AG20443 (cell line): ENCODE data around the gene CCDC18.
"Not testable (repeated sequence)": the region's sequence is repeated elsewhere in the genome, so short reads cannot be mapped to it uniquely, and the experiment has no call there.

Source experiments
- DNase-seq: peaks from one replicate; pipeline ENCODE4 v3.0.0; 2012; ENCODE audit warnings: low spot score, mixed read lengths

Gene CCDC18

DNA sequence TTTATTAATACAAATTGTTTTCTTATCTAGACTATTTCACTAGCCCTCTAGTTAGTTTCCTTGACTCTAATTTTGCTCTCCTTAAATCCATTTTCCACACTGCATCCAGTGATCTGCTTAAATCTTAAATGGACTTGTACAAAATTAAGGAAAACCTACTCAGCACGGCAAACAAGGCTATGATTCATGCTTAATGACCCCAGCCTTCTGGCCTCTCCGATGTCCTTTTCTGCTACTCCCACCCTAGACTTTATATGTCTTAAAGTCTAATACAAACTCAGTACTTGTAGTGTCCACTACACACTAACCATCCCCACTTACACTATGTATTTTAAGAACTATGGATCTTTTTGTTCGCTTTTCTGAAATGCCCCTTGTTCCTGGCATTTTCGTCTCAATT lies 2.5 kb upstream of the CCDC18 start:
- peak; percentile 12 for DNase-seq

DNA sequence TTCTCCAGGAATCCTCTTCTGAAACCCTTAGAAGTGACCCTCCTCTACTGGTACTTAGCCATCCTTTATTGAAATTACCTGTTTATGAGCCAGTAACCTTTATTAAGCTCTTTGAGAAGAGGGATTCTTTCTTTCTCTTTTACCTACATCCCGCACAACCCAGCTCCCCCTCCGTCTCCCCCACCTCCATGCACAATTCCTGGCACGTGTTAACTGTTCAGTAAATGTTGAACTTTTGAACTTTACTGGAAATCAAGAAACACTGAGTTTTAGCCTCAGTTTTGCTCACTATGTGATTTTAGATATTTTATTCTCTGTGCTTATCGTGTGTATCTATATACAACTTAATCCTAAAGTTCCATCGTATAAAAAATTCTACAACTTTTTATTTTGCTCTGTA lies 2.1 kb upstream of the CCDC18 start:
- no peak for DNase-seq

DNA sequence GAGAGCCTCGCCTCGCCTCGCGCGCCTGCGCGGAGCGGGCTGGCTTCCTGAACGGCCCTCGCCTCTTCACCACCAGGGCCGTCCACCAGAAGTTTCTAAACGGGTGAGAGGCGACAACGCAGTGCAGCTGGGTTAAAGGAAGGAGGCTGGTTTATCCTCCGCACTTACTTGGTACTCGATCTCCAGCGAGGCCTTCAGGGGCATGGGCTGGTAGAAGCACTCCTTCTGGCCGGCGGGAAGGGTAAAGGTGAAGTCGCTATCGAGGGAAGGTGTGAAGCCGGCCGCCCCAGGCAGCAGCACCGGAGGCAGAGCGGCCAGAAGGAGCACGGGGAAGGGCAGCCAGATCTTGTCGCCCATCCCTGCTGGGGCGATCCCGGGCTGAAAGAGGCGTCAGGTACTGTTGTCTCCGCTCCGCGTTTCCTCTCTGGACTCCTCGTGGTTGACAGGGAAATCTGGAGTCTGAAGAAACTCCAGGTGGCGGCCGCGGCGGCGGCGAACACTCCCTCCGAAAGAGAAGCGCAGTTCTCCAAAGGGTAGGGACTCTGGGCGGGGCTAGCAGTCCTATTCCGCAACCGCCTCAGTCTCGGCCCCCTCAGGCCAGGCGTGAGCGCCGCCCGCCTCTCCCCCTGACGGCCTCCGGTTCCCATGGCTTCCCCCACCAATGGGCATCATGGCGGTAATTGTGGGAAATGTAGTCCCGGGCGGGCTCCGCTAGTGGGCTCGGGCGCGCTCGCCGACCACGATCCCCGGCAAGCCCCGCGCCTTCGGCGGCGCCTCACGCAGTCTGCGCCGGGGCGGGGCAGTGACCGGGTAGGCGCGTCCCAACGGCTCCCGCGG lies 420 bp upstream of the CCDC18 start, which contains the start of gene TMED5:
Gene TMED5, minus strand, starts transcription at position 528 of the 837 bp plus-strand sequence. Its CDS starts 171 bp downstream, at position 357.
- DNase-seq = peak; percentile 94

DNA sequence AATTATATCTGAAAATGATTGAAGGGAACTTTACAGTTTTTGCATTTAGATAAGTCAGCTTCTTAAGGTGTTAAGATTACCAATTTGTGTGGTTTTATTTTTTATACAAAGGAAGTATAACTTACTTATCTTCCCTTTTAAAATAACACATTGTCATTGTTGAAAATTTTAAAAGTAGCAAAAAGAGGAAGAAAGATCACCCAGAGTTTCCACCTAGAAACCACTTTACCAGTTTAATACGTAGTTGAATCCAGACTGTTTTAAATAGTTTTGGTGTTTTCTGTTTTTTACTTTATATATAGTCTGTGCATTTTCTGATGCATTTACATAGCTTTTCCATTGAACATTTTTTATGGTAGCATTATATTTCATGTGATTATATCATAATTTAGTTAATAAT lies 6.1 kb downstream of the CCDC18 start:
- no peak for DNase-seq

DNA sequence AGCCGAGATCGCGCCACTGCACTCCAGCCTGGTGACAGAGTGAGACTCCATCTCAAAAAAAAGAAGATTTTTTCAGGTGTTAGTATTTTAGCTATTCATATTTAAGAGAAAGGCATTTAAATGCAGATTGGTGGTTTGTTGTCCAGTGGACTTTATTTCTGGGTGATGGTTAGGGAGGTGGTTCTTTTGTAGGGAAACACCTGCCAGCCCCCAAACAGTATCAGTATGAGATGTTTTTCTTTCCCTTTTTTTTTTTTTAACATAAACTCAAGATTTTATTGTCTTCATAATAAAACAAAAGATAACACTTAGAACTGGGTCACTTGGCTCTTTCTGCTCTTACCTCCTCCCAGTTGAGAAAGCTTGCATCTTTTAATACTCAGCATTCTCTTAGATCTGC lies 9.9 kb downstream of the CCDC18 start:
- DNase-seq = no peak

DNA sequence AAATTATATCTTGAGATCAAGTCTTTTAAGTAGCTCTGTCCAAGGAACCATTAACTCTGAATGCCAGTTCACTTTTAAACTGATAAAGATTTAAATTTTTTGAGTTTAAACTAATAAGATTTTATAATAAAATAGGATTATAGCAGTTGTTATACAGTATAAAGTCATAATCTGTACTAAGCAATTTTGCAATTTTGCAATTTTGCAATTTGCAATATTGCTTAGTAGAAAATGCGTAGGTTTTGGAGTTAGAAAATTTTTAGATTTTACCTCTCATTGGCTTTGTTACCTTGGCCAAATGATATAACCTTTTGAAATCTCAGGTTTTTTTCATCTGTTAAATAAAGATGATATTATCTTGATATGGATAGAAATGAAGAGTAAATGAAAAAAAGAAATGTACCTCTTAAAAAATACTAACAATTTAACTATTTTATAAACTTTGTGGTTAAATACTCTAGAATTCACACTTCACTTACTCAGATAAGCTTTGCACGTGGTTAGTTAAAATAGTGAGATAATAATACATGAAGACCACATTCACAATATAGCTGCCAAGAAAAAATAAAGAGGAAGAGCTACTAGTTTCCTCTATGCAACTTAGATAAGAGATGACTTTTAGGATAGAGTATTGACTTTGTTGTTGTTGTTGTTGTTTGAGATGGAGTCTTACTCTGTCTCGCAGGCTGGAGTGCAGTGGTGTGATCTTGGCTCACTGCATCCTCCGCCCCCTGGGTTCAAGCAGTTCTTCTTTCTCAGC lies 13.9 kb downstream of the CCDC18 start:
- DNase-seq = no peak

DNA sequence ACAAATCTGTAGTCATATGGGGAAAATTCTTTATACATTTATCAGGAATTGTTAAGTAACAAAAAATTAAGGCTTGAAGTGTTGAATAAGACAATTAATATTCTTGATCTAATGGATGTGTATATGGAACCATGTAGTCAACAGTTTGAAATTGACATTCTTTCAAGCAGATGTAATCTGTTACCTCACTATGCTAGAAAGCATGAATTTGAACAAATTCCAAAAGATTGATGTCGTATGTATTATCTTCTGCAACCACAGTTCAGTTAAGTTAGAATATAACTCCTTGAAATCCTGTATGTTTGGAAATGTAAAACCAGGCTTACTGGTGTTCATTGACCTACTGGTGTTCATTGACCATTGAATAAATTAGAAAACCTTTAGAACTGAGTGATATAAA lies 16.1 kb downstream of the CCDC18 start:
- DNase-seq = peak; percentile 6

DNA sequence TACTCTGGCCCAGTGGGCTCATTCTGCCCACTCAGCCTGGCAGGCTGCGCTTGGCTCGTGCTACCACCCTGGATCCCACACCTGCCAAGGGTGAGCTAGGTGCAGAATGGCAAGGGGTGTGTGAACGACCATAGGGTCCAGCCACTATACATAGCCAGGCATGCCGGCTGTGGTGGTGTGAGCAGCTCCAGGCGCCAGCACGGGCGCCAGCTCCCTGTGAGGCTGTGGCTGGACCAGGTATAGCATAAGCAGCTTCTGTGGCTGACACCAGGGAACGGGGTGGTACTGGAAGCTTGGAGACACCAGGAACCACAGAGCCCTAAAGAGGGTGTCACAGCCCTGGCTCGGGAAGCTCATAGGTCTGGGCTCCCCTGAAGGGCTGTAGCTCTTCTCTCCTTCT lies 18.6 kb downstream of the CCDC18 start:
- DNase-seq = no peak

DNA sequence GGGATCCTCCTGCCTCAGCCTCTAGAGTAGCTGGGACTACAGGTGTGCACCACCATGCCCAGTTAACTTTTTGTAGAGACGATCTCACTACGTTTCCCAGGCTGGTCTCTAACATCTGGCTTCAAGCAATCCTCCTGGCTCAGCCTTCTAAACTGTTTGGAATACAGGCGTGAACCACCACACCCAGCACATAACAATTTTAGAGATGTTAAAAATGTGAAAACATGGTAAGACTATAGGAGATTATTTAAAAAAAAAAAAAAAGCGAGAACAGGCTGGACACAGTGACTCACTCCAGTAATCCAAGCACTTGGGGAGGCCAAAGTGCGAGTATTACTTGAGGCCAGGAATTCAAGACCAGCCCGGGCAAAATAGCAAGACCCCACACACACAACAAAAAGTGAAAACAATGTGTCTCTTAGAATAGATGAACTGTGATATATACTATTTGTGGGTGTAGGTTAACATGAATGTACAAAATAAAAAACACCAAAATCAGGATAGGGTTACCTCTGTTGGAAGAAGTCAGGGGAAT lies 19.6 kb downstream of the CCDC18 start:
- no peak for DNase-seq

DNA sequence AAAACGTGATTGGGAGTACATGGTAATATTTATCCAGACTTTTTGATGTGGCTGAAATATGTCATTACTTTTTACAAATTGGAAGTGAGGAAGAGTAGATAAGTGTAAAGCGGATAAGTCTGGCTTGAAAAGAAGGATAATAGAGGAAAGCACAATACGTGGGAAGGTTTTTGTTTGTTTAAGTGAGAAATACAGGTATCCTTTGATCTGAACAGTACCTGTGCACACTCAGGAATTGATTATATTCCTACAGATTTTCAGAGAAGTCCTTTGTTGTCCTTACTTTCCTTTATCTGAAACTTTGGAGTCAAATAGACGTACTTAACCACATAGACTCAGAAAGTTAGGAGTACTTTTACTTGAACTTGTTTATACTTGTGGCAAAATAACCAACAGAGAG lies 20.2 kb downstream of the CCDC18 start:
- no peak for DNase-seq

DNA sequence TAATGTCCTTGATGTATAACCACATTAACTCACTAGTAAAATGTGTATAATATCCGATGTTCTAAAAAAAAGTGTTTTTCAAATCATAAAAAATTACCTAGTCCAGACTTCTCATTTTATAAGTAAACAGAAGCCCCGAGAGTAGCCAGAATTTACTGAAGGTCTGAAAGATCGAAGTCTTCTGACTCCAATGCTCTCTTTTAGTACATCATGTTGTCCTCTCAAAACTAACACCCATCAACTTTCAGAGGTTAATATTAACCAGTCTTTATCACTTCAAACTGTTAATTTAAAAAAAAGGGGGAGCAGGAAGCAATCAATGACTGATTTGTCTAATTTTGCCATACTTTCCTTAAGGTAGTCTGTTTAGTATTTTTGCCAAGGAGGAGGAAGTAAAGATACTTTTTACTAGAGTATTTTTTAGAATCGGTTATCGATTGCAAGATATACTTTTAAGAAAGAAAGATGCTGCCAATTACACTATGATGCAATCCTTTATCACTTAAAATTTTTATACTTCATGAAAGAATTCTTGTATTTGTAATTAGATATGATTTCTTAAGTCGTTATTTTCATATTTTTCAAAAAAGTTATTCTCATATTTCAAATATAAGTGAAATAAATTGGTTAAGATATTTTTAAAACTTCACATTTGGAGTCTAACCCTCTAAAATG lies 25.5 kb downstream of the CCDC18 start:
- no peak for DNase-seq

DNA sequence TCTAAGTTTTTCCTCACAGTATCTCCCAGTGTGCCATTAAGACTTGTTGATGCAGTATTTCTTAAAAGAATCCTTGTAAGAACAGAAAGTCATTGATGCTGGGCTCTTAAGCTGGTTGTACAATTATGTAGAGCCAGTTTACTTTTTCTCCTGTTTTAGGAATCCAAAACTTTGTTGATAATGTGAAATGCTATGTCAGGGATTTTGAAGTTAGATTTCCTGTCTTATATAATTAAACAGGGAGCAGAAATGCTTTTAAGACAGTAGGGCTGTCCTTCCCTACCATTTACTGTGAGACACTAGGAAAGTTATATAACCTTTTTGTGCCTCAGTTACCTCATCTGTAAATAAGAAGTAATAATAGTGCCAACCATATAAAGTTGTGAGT lies 26.0 kb downstream of the CCDC18 start:
- DNase-seq = no peak

DNA sequence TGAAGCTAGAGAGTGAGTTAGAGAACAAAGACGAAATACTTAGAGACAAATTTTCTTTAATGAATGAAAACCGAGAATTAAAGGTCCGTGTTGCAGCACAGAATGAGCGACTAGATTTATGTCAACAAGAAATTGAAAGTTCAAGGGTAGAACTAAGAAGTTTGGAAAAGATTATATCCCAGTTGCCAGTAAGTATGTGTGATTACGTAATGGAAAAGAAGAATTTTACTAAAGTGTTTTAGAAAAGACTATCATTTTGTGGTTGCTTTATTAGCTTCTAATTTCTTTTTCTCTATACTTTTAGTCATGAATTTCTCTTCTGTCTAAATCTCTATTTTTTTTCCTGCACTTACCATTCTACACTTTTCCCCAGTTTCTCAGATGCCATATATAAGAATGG lies 26.7 kb downstream of the CCDC18 start:
- no peak for DNase-seq

DNA sequence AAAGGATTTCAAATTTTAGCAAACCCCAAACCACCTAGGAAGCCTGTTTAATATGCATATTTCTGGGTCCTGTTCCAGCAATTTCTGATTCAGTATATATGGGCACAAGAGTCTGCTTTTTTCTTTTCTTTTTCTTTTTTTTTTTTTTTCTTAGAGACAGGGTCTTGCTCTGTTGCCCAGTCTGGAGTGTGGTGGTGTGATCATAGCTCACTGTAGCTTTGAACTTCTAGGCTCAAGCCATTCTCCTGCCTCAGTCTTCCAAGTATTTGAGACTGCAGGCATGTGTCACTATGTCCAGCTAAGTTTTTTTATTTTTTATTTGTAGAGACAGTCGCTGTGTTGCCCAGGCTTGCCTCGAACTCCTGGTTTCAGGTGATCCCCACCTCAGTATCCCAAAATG lies 34.8 kb downstream of the CCDC18 start:
- no peak for DNase-seq

DNA sequence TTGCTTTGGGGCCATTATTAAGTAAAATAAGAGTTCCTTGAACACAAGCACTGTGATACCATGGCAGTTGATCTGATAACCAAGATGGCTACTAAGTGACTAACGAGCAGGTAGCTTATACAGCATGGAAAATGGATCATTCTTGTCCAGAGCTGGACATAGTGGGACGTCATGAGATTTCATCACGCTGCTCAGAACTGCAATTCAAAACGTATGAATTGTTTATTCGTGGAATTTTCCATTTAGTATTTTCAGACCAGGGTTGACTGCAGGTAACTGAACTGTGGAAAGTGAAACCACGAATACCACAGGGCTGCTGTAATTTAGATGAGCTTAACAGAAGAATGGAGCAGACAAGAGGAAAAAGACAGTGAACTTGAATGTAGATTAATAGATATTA lies 38.9 kb downstream of the CCDC18 start:
- DNase-seq = no peak

DNA sequence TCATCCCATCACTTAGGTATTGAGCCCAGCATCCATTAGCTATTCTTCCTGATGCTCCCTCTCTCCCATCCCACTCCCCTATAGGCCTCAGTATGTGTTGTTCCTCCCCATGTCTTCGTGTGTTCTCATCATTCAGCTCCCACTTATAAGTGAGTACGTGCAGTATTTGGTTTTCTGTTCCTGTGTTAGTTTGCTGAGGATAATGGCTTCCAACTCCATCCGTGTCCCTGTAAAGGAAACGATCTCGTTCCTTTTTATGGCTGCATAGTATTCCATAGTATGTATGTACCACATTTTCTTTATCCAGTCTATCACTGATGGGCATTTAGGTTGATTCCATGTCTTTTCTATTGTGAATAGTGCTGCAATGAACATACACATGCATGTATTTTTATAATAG lies 40.2 kb downstream of the CCDC18 start:
- not testable (repeated sequence) for DNase-seq

DNA sequence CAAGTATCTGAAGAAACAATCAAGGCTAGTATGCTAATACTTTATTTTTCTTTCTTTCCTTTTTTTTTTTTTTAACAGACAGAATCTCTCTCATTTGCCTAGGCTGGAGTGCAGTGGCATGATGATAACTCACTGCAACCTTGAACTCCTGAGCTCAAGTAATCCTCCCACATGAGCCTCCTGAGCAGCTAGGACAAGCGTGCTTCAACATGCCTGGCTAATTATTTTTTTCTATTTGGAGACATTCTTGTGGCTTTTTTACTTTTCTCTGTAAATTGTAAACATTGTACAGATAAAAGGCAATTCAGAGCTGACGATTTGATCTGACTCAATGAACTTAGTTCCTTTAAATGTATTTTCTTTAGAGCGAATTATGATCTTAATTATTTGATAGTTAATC lies 41.4 kb downstream of the CCDC18 start:
- DNase-seq = no peak

DNA sequence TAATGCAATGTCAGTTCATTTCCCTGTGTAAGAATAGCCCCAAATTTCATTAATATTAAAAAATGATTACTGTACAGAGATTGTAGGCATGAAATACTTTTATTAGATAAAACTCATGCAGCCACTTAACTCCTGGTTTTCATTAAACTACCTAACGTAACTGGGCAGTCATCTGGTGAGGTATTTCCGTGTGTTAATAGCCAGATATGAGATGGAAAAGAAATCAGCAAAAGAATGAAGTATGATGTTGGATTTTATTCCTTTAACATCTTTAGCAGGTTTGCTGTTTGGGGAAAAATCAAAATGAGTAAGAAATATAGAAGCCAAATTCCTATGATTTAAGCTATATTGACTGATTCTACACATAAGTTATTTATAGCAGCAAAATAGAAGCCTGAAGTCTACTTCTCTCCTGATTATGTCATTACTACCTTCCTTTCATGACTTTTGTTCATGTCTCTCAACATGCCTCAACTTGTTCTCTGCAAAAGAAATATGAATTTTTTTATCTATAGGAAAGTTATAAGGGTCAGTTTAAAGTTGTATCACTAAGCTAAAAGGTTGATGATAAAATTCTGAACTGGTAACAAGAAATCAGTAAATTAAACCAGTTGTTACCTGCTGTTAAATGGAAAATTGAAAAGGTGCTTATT lies 42.6 kb downstream of the CCDC18 start:
- no peak for DNase-seq

DNA sequence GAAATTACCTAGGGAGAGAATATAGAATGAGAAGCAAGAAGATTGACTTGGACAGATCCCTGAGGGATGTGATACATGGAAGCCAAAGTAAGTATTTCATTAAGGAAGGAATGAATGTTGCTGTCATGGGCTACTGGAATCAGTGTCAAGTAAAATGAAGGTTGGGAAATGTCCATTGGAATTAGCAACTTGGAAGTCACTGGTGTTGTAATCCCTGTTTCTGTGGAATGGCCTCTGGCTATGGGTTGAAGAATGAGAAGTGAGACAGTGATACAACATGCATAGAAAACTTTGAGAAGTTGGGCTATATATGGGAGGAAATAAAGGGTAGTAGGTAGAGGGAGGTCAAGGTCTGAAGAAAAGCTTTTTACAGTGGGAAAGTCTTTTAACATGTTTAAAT lies 54.7 kb downstream of the CCDC18 start:
- DNase-seq = no peak

DNA sequence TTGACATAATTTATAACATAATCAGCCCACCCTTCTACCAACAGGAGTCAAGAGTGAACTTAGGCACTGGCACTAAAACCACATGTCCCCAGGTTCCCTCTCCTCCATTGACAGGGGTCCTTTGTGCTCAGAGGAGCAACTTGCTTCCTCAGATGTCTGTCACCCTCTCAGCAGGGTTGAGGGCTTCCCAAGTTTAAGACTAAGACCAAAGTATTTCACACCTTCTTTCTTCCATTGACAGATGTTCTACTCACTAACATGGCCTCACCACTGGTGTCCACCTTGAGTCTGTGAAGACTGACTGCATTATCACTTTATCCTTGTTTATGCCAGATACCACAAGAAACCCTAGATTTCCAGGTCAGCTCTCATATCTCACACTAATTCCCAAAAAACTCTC lies 56.5 kb downstream of the CCDC18 start:
- DNase-seq = no peak

DNA sequence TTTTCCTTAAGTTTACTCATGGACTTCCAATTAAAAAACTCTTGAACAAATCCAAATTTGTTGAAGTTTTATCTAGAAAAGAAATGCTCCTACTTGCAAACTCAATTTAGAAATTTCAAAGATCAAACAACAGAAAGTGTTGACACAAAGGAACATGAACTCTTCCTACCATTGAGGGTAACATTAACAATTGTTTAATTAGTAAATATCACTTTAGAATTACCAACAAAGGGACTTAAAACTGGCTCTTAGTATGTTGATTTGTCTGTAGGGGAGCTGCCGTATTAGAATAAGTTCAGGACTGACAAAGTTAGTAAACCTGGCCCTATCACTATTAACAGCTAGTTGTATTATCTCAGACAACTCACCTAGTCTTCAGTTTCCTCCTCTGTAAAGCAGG lies 57.9 kb downstream of the CCDC18 start:
- DNase-seq = no peak

DNA sequence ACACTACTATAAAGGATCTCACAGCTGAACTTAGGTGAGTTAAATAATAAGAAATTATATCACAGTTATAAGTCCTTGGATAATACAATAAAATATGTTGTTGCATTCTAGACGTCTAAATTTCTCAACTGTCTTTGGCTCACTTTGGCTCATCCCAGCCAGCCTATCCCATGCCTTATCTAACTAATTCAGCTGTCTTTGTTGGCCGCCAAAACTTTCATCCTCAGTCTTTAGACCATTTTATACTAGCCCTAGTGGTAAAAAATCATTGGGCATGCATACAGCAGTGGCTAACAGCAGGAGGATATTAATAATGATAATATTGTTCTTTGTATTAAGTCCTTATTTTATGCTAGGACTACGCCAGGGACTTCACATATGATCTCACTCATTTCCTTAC lies 59.3 kb downstream of the CCDC18 start:
- DNase-seq = no peak
